KMS-11 (cell line): Measurements from ENCODE around the gene CHL1.

Experiments used
- H2AFZ ChIP-seq: fragments of 200-600 bp; sonication (generic); 2 replicates; pipeline ENCODE4 v1.6.1; 2016; ENCODE audit warnings: antibody characterized with exemption, mixed run types, low read depth
- H3K27ac ChIP-seq: fragments of 200-600 bp; sonication (generic); 2 replicates; pipeline ENCODE4 v1.6.1; 2016; ENCODE audit warnings: mild to moderate bottlenecking, mixed run types
- H3K27me3 ChIP-seq: fragments of 200-600 bp; sonication (generic); 2 replicates; pipeline ENCODE4 v1.6.1; 2017; ENCODE audit warnings: mild to moderate bottlenecking, low read depth, mixed run types, moderate library complexity; ENCODE audit not compliant: insufficient read depth
- H3K36me3 ChIP-seq: fragments of 200-600 bp; sonication (generic); 2 replicates; pipeline ENCODE4 v1.6.1; 2017; ENCODE audit warnings: mild to moderate bottlenecking, mixed run types; ENCODE audit not compliant: insufficient read depth
- H3K4me1 ChIP-seq: fragments of 200-600 bp; sonication (generic); 2 replicates; pipeline ENCODE4 v1.6.1; 2016; ENCODE audit warnings: mild to moderate bottlenecking, low read depth, mixed run types; ENCODE audit not compliant: poor library complexity, severe bottlenecking
- H3K4me2 ChIP-seq: fragments of 200-600 bp; sonication (generic); 2 replicates; pipeline ENCODE4 v1.7.0; 2016; ENCODE audit warnings: mild to moderate bottlenecking, mixed run types
- H3K4me3 ChIP-seq: fragments of 200-600 bp; sonication (generic); IDR thresholded peaks from 2 replicates; pipeline ENCODE4 v1.6.1; 2017; ENCODE audit warnings: low read depth, low read length, mixed read lengths; ENCODE audit not compliant: insufficient read depth
- H3K79me2 ChIP-seq: fragments of 200-600 bp; sonication (generic); 2 replicates; pipeline ENCODE4 v1.6.1; 2016; ENCODE audit warnings: low read depth, mixed run types; ENCODE audit not compliant: insufficient read depth
- H3K9ac ChIP-seq: fragments of 200-600 bp; sonication (generic); 2 replicates; pipeline ENCODE4 v1.6.1; 2016; ENCODE audit warnings: mild to moderate bottlenecking, mixed run types
- H4K20me1 ChIP-seq: fragments of 200-600 bp; sonication (generic); 2 replicates; pipeline ENCODE4 v1.6.1; 2016; ENCODE audit warnings: mild to moderate bottlenecking, mixed run types; ENCODE audit not compliant: insufficient read depth
- TF ChIP-seq, protein P1 (sequence below): fragments of 200-600 bp; sonication (generic); conservative IDR thresholded peaks from 2 replicates; pipeline ENCODE4 v1.6.1; 2017; ENCODE audit warnings: low read depth, mild to moderate bottlenecking, antibody characterized with exemption, low read length, moderate library complexity, mixed read lengths

Gene CHL1

DNA sequence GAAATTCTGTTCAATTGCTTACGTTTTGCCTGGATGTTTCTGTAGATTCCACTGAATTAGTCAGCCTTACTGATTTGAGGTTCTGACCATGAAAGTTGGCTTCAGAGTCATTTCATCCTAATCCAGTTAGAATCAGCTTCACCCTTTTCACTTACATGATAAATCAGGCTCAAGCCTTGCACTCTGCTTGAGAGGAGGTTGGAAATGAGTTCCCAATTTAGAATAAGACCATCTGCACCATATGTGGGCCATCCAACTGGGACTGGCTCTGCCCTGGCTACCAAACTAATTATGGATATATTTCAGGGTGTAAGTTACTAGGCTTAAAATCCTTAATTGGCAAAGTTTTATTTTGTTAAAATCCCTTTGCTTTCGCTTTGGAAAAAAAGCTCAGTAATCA lies 255.7 kb downstream of the CHL1 start:
- Histone ChIP-seq H4K20me1 (no peaks in the 10 kb centered on the region), H2AFZ (no peak overlapping the region), H3K36me3 (no peaks in the 10 kb centered on the region), H3K79me2 (no peaks in the 10 kb centered on the region), H3K4me2 (no peak overlapping the region), H3K27ac (no peak overlapping the region), H3K9ac (no peak overlapping the region), H3K4me3 (no peak overlapping the region), H3K4me1 (no peaks in the 10 kb centered on the region), H3K27me3 (no peaks in the 10 kb centered on the region)
- TF ChIP-seq, protein P1, sequence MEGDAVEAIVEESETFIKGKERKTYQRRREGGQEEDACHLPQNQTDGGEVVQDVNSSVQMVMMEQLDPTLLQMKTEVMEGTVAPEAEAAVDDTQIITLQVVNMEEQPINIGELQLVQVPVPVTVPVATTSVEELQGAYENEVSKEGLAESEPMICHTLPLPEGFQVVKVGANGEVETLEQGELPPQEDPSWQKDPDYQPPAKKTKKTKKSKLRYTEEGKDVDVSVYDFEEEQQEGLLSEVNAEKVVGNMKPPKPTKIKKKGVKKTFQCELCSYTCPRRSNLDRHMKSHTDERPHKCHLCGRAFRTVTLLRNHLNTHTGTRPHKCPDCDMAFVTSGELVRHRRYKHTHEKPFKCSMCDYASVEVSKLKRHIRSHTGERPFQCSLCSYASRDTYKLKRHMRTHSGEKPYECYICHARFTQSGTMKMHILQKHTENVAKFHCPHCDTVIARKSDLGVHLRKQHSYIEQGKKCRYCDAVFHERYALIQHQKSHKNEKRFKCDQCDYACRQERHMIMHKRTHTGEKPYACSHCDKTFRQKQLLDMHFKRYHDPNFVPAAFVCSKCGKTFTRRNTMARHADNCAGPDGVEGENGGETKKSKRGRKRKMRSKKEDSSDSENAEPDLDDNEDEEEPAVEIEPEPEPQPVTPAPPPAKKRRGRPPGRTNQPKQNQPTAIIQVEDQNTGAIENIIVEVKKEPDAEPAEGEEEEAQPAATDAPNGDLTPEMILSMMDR: no peak

DNA sequence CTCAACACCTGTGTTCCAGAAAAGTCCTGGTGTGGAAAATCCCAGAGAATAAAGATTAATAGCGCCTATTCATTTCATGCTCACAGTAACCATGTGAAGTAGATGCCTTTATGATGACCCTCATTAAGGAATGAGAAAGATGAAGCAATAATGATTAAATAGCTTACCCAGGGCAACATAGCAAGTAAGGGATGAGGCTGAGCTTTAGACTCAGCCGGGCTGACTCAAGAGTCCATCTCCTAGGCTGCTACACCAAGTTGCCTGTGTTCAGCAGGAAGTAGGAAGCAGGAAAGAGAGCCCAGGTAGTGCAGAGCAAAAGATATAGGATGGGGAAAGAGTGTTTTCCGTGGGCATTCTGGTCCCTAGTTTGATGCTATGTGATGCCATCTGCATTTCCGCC lies 256.5 kb downstream of the CHL1 start:
- Histone ChIP-seq H3K4me2 (no peak overlapping the region), H3K9ac (no peak overlapping the region)

DNA sequence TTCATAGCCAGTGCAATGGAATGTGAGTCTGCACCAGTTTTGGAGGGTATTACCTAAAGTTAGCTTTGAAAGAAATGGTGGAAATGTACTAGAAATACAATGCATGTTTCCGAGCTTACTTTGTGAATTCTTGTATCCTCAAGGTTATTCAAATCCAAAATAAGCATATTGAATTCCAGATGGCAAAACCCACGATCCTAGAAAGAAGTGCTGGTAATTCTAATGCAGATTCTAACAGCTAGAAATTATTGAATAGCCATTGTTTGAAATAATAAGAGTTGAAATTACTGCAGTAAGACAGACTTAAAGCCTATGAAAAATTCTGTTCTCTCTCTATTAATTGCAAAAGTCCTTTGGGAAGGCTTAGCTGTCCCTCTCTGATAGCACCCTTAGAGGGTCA lies 258.4 kb downstream of the CHL1 start:
- Histone ChIP-seq H2AFZ (no peak overlapping the region), H3K4me1 (no peaks in the 10 kb centered on the region), H3K9ac (no peak overlapping the region), H3K27ac (no peak overlapping the region), H3K36me3 (no peaks in the 10 kb centered on the region), H4K20me1 (no peaks in the 10 kb centered on the region), H3K27me3 (no peaks in the 10 kb centered on the region), H3K79me2 (no peaks in the 10 kb centered on the region), H3K4me2 (no peak overlapping the region), H3K4me3 (no peak overlapping the region)
- TF ChIP-seq, protein P1: no peak

More for the DNA sequence above, 256.5 kb downstream of the CHL1 start:
- no peaks in the 10 kb centered on the region for H3K27me3 ChIP-seq
- no peak overlapping the region for H3K4me3 ChIP-seq
- no peak overlapping the region for H2AFZ ChIP-seq
- H4K20me1 ChIP-seq: no peaks in the 10 kb centered on the region
- no peaks in the 10 kb centered on the region for H3K79me2 ChIP-seq
- H3K36me3 ChIP-seq: no peaks in the 10 kb centered on the region
- H3K27ac ChIP-seq: no peak overlapping the region
- no peaks in the 10 kb centered on the region for H3K4me1 ChIP-seq
- TF ChIP-seq, protein P1: no peak

DNA sequence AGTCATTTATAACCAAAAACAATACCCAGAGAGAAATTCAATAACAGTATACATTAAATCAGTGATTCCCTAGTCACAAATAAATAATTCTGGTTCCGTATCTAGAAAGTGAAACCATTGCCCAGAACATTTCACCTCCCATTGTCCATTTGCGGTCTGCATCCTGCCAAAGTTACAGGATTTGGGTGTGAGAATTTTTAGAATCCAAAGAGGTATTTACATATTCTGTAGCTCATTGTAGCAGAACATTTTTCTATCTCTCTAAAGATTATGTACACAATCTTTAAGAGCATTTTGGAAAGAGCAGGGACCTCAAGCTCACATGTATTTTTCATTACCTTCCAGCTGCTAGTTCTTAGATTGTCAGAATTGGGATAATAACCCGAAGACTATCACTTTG lies 261.6 kb downstream of the CHL1 start:
- Histone ChIP-seq H3K27me3 (no peaks in the 10 kb centered on the region), H3K36me3 (no peaks in the 10 kb centered on the region), H2AFZ (no peak overlapping the region), H3K79me2 (no peaks in the 10 kb centered on the region), H3K4me2 (no peak overlapping the region), H3K9ac (no peak overlapping the region), H3K4me3 (no peak overlapping the region), H4K20me1 (no peaks in the 10 kb centered on the region), H3K27ac (no peak overlapping the region), H3K4me1 (no peaks in the 10 kb centered on the region)
- TF ChIP-seq, protein P1: no peak
